GM12878 (cell line): ENCODE measurements around the gene USO1.

Experiments used
- EGR1 ChIP-seq, 2 experiments: IDR thresholded peaks; 1 replicate in 1 of 2; 2 replicates in 1 of 2; pipeline ENCODE4 v1.6.1; 2011 to 2012; ENCODE audit warnings: low read depth in 2 of 2, low read length in 2 of 2, borderline replicate concordance in 1 of 2, mild to moderate bottlenecking in 1 of 2, moderate library complexity in 1 of 2
- EP300 ChIP-seq, 2 experiments: fragments of 150-350 bp in 1 of 2; IDR thresholded peaks; 2 replicates each; pipeline ENCODE4 v1.6.1; 2011 to 2012; ENCODE audit warnings: low read depth in 2 of 2, low read length in 2 of 2, borderline replicate concordance in 1 of 2, improper control_type of control experiment in 1 of 2, inconsistent platforms in 1 of 2; ENCODE audit not compliant: control insufficient read depth in 1 of 2
- FOS ChIP-seq: IDR thresholded peaks from 3 replicates; pipeline ENCODE4 v1.6.1; 2011; ENCODE audit warnings: borderline replicate concordance; ENCODE audit not compliant: insufficient read length; ENCODE audit errors: extremely low read depth
- LARP7 ChIP-seq: fragments of 450-650 bp; IDR thresholded peaks from 2 replicates; pipeline ENCODE4 v1.6.1; 2017; ENCODE audit warnings: mild to moderate bottlenecking
- RBBP5 ChIP-seq: fragments of 200-600 bp; sonication (generic); conservative IDR thresholded peaks from 2 replicates; pipeline ENCODE4 v1.6.1; 2016
- SMAD1 ChIP-seq: fragments of 450-650 bp; IDR thresholded peaks from 2 replicates; pipeline ENCODE4 v1.6.1; 2018; ENCODE audit warnings: mild to moderate bottlenecking, low read depth; ENCODE audit not compliant: partially characterized antibody
- SRF ChIP-seq, 2 experiments: IDR thresholded peaks; 2 replicates each; pipeline ENCODE4 v1.6.1; 2011; ENCODE audit warnings: low read depth in 2 of 2, low read length in 2 of 2, mild to moderate bottlenecking in 1 of 2, moderate library complexity in 1 of 2
- STAT1 ChIP-seq: fragments of 450-650 bp; conservative IDR thresholded peaks from 2 replicates; pipeline ENCODE4 v1.6.1; 2014; ENCODE audit warnings: antibody characterized with exemption, mild to moderate bottlenecking
- TF ChIP-seq, protein P1 (sequence below), 3 experiments: IDR thresholded peaks in 2 of 3; conservative IDR thresholded peaks in 1 of 3; 2 replicates each; pipeline ENCODE4 v1.5.1; 2011; ENCODE audit warnings: low read depth in 3 of 3, low read length in 3 of 3, mild to moderate bottlenecking in 3 of 3, control low read depth in 2 of 3, moderate library complexity in 2 of 3, inconsistent platforms in 1 of 3, mixed read lengths in 1 of 3; ENCODE audit not compliant: control insufficient read depth in 2 of 3, insufficient read depth in 1 of 3; ENCODE audit errors: extremely low read depth in 1 of 3

DNA sequence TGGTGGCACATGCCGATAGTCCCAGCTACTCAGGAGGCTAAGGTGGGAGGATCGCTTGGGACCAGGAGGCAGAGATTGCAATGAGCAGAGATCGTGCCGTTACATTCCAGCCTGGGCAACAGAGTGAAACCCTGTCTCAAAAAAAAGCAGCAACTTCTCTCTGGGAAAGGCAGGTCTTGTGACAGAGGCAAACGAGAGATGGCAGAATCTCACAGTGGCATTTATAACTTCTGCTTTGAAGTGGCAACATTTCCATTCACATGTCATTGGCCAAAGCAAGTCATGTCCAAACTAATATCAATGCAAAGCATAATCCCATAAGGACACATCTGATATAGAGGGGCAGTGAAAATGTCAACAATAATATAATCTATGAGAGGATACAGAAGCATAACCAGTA, 98.0 kb downstream of the USO1 start:
- TF ChIP-seq SMAD1 (no peak), STAT1 (no peak), EGR1 (IDR thresholded peaks at IDR 0.05; ENCODE audit: borderline replicate concordance in 1 of 2, low read depth in 2 of 2, low read length in 2 of 2) (no peak), LARP7 (no peak), SRF (IDR thresholded peaks at IDR 0.05; ENCODE audit: low read depth in 2 of 2, low read length in 2 of 2) (no peak), RBBP5 (no peak), EP300 (IDR thresholded peaks at IDR 0.05; ENCODE audit: borderline replicate concordance in 1 of 2, control insufficient read depth in 1 of 2, low read depth in 2 of 2, low read length in 2 of 2) (no peak), FOS (no peak)
- TF ChIP-seq, protein P1, sequence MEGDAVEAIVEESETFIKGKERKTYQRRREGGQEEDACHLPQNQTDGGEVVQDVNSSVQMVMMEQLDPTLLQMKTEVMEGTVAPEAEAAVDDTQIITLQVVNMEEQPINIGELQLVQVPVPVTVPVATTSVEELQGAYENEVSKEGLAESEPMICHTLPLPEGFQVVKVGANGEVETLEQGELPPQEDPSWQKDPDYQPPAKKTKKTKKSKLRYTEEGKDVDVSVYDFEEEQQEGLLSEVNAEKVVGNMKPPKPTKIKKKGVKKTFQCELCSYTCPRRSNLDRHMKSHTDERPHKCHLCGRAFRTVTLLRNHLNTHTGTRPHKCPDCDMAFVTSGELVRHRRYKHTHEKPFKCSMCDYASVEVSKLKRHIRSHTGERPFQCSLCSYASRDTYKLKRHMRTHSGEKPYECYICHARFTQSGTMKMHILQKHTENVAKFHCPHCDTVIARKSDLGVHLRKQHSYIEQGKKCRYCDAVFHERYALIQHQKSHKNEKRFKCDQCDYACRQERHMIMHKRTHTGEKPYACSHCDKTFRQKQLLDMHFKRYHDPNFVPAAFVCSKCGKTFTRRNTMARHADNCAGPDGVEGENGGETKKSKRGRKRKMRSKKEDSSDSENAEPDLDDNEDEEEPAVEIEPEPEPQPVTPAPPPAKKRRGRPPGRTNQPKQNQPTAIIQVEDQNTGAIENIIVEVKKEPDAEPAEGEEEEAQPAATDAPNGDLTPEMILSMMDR (IDR thresholded peaks at IDR 0.05 in 2 of 3, conservative IDR thresholded peaks at IDR 0.05 in 1 of 3; ENCODE audit: control insufficient read depth in 2 of 3, extremely low read depth in 1 of 3, insufficient read depth in 1 of 3, low read depth in 3 of 3, low read length in 3 of 3), result no peak
